Measurements from ENCODE around the gene GON7. TPM values are rescaled to one million over a fixed set of nuclear protein-coding genes. Genes with fewer than 3 reads are reported as not detected.
"Not testable (repeated sequence)": the region's sequence is repeated elsewhere in the genome, so short reads cannot be mapped to it uniquely, and the experiment has no call there.

Gene GON7, protein sequence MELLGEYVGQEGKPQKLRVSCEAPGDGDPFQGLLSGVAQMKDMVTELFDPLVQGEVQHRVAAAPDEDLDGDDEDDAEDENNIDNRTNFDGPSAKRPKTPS
- total RNA-seq (2014; rRNA removed) = 21.4 and 28.6 TPM in 2 replicates
- 9.4 TPM for polyA plus RNA-seq (2012)

- peak; percentile 96 for DNase-seq (ENCODE audit: low read depth)
These were observed at the start of gene GON7, which contains the start of gene UBR7 for GRCh38 chr14:93206793-93207467. GON7 (minus strand) TSS chr14:93207065; CDS start chr14:93207037, 28 bp downstream. UBR7 (plus strand) TSS chr14:93207256; CDS start chr14:93207292, 36 bp downstream.

- DNase-seq (ENCODE audit: low read depth) = no peak
These were observed 42.4 kb upstream of the GON7 start for GRCh38 chr14:93249128-93249831.

- no peak for DNase-seq (ENCODE audit: low read depth)
These were observed 39.7 kb upstream of the GON7 start for GRCh38 chr14:93246534-93246933.

GRCh38 chr14:93245764-93246420 lies 39.0 kb upstream of the GON7 start:
- DNase-seq (ENCODE audit: low read depth) = no peak

- DNase-seq (ENCODE audit: low read depth) = peak; percentile 53
These were observed 33.8 kb upstream of the GON7 start for GRCh38 chr14:93240678-93241000.

DNA sequence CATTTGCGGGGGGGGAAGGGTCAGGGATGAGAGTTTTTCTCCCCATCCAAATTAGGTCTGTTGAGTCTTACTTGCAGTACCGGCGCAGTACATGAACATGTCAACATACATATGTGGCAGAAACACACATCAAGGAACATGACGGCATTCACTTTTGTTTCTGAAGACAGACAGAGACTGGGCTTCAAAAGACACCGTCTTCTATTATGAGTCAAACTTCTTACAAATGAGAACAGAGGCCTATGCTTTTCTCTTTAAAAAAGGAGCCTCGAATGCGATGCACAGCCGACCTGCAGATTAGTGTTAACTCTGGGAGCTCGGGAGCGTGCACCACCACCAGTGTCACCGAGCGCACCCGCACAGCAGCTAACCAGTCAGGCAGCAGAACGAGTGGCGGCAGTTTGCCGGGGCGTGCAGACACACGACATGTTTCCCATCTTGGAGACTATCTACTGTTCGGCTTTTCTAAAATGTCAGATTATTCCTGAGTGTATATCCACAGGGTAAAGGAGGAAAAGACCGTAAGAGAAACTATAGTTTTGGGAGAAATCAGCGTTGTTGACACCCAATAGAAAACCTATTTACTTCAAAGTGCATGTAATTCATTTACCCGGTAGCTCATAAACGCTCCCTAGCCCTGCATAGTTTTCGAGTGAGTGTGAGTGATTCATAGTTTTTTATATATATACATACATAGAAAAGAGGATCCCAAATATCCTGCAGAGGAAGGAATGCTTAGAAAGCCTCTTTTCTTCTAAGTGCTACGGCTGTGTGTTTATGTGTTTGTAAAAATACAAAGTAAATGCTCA lies 33.2 kb upstream of the GON7 start:
- peak; percentile 74 for DNase-seq (ENCODE audit: low read depth)

GRCh38 chr14:93234798-93235197 lies 27.9 kb upstream of the GON7 start:
- DNase-seq (ENCODE audit: low read depth) = peak; percentile 72

DNA sequence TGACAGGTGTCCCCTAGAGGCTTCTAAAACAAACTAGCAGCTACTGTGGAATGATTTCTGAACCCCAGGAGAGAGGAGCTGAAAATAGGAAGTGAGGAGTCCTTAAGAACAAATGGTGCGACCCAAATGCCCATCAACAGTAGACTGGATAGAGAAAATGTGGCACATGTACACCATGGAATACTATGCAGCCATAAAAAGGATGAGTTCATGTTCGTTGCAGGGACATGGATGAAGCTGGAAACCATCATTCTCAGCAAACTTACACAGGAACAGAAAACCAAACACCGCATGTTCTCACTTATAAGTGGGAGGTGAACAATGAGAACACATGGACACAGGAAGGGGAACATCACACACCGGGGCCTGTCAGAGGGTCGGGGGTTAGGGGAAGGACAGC lies 26.2 kb upstream of the GON7 start:
- not testable (repeated sequence) for DNase-seq (ENCODE audit: low read depth)

GRCh38 chr14:93232159-93232558 lies 25.3 kb upstream of the GON7 start:
- DNase-seq (ENCODE audit: low read depth) = no peak

DNA sequence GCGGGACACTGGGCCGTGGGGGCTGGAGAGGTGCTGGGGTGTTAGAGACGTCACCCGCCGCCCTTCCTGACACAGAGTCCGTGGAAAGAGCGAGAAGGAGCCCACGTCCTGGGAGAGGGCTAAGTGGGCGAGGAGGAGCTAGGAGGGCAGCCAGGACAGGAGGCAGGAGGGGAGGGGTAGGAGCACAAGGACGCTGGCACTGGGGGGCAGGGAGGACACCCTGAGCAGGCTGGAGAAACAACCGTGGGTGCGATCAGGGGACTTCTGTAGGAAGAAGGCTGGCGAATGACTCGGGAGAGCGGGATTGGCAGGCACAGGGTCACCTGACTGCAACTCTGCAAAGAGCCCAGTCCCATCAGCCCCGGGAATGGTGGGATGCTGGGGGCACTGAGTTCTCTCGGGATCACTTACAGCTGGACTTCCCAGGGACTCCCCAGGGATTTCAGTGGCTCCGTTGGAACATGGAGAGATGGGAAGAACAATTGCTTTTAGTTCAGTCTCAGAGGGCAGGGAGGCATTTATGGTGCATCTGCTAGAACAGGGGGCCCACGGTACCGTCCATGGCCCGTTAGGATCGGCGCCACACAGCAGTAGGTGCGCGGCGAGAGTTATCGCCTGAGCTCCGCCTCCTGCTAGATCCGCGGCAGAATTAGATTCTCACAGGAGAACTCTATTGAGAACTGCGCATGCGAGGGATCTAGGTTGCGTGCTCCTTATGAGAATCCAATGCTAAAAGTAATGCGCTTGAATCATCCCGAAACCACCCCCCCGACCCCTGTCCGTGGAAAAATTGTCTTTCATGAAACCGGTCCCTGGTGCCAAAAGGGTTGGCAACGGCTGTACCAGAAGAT lies 24.5 kb upstream of the GON7 start:
- DNase-seq (ENCODE audit: low read depth) = peak; percentile 39

- no peak for DNase-seq (ENCODE audit: low read depth)
These were observed 23.7 kb upstream of the GON7 start for GRCh38 chr14:93230539-93230938.

DNA sequence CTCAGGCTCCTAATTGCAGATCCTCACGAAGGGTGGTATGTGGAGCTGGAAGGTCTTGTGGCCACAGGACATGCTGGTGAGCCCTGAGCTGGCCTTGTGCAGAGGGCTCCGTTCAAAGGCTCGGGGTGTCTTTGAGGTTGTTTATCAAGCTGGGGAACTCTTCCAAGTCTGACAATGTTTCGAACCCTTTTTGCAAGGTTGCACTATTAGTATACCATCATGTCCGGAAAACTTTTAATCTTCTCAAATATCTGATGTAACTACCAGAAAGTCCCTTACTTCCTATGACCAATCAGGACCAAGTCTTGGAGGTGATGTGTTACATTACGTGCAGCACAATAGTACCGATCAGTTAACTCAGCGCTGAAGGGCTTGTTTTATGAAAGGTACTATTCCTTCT lies 21.7 kb upstream of the GON7 start:
- no peak for DNase-seq (ENCODE audit: low read depth)

DNA sequence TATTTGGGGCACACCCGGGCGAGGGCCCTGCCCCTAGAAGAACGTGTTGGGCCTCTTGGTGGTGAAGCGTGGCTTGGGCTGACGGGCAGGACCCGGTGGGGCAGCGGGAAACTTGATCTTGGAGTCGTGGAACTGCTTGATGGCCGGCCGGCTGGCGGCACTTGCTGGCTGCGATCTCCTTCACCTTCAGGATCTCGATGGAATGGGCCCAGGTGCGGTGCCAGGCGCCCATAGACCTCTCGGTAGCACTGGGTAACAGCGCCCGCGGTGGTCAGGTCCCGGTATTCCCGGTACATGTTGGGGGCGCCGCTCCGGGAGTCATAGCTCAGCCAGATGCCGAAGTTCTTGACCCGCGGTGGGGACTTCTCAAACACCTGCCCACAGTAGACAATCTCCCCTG lies 16.7 kb upstream of the GON7 start:
- no peak for DNase-seq (ENCODE audit: low read depth)

- no peak for DNase-seq (ENCODE audit: low read depth)
These were observed 13.6 kb upstream of the GON7 start for GRCh38 chr14:93220509-93220908.

DNA sequence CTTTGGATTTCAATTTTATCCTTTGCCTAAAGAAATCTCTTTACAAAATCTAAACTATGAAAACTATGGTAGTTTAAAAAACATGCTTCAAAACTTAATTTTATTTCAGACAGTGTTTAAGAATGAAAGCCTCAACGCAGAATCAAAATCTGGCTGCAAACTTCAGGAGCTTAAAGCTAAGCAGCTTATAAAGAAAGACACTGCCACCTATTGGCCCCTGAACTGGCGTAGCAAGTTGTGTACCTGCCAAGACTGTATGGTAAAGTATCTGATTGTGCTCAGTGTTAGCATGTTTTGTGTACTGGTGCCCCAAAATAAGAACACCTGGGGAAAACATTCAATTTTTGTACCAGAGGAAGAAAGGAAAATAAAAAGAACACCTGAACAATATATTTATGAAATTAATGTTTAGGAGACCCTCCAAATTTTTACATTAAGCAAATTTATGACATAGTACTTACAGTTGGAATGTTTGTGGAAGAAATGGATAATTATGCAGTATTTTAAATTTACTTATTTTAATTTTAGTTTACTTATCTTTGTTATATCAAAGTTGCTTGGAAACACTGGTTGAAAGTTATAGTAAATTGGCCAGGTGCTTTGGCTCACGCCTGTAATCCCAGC lies 12.3 kb upstream of the GON7 start:
- peak; percentile 31 for DNase-seq (ENCODE audit: low read depth)

DNA sequence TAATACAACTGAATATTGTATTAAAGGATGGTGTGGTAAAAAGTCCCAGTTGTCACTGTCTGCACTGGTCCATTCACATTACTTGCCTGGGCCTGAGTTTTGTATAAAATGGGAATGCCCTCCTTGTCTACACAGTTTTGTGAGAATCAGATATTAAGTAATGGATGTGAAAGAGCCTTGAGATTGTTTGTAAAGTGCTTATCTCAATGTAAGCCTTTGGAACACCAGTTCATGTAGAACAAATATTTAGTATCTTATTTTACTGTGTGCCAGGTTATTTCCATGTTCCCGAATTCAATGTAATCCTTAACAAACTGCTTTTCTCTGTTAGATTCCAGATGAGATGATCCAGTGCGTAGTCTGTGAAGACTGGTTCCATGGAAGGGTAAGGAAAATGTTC lies 7.7 kb upstream of the GON7 start:
- no peak for DNase-seq (ENCODE audit: low read depth)

- no peak for DNase-seq (ENCODE audit: low read depth)
These were observed 5.6 kb upstream of the GON7 start for GRCh38 chr14:93212432-93212831.

GRCh38 chr14:93207468-93208308 lies 823 bp upstream of the GON7 start:
- peak; percentile 73 for DNase-seq (ENCODE audit: low read depth)

DNA sequence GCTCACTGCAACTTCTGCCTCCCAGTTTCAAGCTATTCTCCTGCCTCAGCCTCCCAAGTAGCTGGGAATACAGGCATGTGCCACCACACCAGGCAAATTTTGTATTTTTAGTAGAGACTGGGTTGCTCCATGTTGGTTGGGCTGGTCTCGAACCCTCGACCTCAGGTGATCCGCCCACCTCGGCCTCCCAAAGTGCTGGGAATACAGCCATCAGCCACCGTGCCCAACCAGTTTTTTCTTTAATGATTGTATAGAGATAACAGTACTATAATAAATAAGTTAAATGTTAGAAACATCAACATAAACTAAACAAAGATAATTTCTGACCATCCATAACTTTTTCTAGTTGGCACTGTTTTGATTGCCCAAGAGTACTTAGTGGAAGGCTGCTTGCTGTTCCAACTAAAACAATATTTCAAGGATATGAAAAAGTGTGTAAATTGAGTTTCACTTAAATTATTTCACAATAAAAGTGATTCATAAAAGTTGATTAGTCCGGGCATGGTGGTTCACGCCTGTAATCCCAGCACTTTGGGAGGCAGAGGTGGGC lies 5.6 kb downstream of the GON7 start:
- DNase-seq (ENCODE audit: low read depth) = no peak

Data from LHCN-M2 (cell line).